ENCODE results near the gene ELF5.

DNA sequence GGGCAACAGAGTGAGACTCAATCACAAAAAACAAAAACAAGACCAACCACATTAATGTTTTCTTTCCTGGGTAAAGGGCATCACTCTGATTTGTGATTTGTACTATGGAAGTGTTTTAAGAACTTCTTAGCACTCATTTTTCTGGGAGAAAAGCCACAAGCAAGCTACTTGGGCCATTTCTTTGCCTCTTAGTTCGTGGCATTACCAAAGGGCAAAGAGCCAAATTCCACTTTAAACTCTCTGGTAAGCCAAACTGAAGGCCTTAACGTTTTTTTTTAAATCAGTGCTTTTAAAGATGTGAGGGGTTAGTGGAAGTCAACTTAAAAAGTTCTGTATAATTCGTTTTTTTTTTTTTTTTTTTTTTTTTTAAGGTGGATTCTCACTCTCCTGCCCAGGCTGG, 37.9 kb downstream of the ELF5 start:
- TF ChIP-seq, protein P1, sequence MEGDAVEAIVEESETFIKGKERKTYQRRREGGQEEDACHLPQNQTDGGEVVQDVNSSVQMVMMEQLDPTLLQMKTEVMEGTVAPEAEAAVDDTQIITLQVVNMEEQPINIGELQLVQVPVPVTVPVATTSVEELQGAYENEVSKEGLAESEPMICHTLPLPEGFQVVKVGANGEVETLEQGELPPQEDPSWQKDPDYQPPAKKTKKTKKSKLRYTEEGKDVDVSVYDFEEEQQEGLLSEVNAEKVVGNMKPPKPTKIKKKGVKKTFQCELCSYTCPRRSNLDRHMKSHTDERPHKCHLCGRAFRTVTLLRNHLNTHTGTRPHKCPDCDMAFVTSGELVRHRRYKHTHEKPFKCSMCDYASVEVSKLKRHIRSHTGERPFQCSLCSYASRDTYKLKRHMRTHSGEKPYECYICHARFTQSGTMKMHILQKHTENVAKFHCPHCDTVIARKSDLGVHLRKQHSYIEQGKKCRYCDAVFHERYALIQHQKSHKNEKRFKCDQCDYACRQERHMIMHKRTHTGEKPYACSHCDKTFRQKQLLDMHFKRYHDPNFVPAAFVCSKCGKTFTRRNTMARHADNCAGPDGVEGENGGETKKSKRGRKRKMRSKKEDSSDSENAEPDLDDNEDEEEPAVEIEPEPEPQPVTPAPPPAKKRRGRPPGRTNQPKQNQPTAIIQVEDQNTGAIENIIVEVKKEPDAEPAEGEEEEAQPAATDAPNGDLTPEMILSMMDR (conservative IDR thresholded peaks at IDR 0.05): no peak
- no peak for TF ChIP-seq EZH2 (IDR thresholded peaks at IDR 0.05; ENCODE audit: low read depth)

Data from PC-9 (cell line).